Hematopoietic multipotent progenitor cell treated with erythropoietin and hydrocortisone succinate and interleukin-3 and kit ligand, for 15 days (in vitro differentiated cells): Measurements from ENCODE around the gene PHKB.
"Not testable (repeated sequence)": the region's sequence is repeated elsewhere in the genome, so short reads cannot be mapped to it uniquely, and the experiment has no call there.

Experiments used
- DNase-seq: peaks from one replicate; pipeline ENCODE4 v3.0.0-alpha.2; 2015; ENCODE audit warnings: low spot score

The PHKB gene

DNA sequence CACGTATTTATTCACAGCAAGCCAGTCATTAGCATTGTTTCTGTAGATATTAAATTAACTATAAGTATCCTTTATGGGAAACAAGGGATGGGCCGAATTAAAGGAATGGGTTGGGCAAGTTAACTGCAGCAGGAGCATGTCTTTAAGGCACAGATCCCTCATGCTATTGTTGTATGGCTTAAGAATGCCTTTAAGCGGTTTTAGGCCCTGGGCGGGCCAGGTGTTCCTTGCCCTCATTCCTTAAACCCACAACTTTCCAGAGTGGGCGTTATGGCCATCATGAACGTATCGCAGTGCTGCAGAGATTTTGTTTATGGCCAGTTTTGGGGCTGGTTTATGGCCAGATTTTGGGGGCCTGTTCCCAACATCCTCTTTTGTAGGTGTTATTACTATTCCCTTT is 9.1 kb downstream of the PHKB start:
- DNase-seq = no peak

- no peak for DNase-seq
Observed at GRCh38 chr16:47470810-47471209, 9.7 kb downstream of the PHKB start.

DNA sequence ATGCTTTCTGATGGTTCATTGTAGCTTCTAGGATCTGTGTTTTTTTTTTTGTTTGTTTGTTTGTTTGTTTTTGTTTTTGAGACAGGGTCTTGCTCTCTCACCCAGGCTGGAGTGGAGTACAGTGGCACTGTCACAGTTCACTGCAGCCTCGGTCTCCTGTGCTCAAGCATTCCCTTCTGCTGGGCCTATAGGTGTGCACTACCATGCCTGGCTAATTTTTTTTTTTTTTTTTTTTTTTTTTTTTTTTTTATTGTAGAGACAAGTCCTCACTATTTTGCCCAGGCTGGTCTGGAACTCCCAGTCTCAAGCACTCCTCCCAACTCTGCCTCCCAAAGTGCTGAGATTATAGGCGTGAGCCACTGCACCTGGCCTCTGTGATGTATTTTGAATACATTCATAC is 11.9 kb downstream of the PHKB start:
- DNase-seq = not testable (repeated sequence)

DNA sequence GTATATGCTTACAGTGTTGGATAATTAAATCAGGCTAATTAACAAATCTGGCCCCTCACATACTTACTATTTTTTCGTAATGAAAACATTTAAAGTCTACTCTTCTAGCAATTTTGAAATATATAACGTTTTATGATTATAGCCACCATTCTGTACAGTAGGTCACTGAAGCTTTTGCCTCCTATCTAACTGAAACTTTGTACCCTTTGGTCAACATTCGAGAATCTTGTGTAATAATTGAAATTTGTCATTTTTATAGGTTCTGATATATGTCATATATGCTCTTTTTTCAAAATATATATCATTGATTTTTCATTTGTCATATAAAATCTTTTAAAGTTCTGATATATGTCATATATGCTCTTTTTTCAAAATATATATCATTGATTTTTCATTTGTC is 12.7 kb downstream of the PHKB start:
- no peak for DNase-seq

GRCh38 chr16:47475786-47476185 is 14.7 kb downstream of the PHKB start:
- DNase-seq = no peak

DNA sequence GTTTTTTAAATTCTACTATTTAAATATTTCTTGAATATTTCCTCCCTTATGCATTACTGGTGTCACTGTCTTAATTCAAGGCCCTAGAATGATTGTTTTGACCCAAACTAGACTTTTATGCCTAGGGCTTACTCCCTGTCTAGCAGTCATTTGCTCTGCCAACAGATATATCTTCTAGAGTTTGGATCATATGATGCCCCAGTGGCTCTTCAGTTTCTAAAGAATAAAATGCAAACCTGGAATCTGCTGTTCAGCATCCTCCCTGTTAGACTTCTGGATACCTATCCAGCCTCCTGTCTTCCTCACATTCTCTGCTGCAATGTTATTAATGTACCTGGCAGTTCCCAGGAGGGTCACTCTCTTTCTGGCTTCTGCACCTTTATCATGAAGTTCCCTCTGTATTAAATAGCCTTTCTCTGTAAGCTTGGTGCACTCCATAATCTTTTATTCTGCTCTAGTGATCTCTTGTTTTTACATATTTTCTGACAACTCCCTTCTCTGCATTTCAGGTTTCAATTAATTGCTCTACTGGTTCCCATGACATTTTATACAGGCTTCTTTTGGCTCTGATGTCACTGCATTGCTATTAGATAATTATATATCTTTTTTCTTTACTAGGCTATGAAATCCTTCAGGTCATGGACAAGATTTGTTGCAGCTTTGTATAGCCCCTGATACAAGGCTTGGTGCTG is 15.7 kb downstream of the PHKB start:
- DNase-seq = no peak

DNA sequence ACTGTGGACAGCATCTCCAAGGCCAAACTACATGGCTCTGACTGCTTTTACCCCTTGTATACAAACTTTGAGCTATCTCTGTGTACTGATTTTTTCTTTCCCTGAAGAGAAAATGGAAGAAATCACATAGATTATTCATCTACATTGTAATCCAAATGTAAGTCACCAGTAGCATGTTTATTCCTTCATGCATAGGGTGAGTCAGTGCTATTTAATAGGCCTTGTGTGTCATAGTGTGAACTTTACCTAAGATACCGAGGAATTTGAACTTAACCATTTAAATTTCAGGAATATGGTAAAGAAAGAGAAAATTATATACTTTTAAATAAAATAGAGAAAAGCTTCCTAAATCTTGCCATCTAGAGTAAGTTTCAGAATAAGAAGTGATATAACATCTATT is 16.5 kb downstream of the PHKB start:
- no peak for DNase-seq

DNA sequence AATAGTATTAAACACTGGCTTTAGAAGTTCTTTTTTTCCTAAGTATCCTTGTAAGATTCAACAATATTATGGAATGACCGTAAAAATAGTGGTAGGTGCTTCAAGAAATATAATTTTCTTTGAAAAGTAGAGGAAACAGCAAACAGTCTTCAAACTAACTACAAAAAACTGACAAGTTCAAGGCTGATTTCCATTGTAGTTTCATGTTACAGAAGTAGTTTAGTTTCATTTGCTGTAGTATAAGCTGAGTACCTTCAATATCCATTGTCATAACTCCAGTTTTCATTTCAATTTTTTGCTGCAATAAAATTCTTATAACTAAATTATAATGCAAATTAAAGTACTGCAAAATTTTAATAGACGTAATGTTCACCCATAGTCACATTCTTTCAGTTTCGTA is 19.3 kb downstream of the PHKB start:
- no peak for DNase-seq

DNA sequence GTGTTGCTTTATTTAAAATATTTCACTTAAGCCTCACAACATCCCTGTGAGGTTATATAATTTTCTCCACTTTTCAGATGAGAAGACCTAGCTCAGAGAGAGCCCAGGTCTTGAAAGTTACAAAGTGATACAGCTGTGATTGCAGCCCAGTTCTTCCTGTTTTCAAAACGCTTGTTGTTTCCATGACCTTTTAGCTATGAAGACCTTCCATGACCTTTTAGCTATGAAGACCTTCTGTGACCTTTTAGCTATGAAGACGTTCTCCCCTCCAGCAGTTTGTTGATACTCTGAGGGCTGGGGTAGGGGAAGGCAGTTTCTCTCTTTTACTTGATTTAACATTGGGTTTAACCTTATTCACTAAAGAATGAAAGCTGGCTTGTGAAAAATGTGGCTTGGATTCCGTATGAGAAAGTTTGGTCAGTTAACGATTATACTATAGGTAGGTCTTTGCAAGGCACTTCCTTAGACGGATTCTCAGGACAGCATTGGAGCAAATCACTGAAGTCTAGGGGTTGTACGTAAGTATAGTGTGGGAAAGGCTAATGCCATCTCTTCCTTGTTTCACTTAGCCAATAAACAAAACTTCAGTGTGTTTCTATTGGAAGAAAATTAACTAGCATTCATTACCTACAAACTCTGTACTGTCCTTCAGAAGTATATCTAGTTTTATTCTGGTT is 20.7 kb downstream of the PHKB start:
- DNase-seq = no peak

DNA sequence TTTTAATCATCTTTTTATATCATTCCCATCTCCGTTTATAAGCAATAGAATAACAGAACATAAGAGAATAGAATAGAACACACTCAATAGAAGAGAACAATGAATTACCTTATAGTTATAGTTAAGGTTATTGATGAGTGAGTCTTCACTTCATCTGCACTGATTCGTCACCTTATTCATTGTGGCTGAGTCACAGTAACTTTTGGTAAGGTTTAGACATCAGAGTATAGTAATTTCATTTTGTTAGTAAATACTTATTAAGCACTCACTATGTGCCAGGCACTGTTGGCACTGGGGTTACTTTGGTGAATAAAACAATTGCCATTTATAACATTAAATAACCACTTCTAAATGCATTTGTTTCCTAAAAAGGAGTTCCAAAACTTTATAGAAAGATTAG is 22.5 kb downstream of the PHKB start:
- no peak for DNase-seq

- no peak for DNase-seq
Observed at GRCh38 chr16:47486856-47487255, 25.7 kb downstream of the PHKB start.

GRCh38 chr16:47488051-47488450 is 26.9 kb downstream of the PHKB start:
- no peak for DNase-seq

DNA sequence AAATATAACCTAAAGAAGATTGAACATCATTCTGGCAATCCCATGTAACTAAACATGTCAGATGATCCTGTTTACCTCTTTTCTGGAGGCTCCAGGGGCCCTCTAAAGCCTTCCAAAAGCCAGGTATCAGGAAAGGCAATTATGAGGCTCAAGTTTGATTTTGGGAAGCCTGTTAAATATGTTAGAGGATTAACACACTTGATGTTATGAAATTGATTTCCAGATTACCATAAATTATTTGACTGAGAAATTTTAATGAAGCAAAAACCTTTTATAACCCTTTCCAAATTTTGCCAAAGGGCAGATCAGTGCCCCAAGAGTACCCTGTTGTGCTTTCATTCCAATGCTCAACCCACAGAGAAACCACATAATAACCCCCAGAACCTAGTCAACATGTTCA is 29.3 kb downstream of the PHKB start:
- no peak for DNase-seq

DNA sequence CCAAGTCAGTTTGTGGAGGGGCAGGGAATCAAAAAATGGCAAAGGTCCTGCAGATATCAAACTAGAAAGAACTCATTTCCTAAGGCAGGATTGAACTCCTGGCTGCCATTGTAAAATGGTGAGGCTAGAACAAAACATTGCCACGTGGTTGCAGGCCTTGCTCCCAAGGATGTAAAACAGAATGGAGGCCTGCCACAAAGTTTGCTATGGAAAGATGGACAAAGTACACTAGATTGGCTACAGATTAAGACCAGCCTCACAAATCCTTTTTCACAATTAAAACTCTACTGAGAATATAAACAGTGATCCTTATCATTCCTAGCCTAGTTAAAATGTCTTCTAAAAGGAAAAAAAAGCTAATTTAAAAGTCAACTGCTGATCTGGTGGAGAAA is 30.9 kb downstream of the PHKB start:
- no peak for DNase-seq

DNA sequence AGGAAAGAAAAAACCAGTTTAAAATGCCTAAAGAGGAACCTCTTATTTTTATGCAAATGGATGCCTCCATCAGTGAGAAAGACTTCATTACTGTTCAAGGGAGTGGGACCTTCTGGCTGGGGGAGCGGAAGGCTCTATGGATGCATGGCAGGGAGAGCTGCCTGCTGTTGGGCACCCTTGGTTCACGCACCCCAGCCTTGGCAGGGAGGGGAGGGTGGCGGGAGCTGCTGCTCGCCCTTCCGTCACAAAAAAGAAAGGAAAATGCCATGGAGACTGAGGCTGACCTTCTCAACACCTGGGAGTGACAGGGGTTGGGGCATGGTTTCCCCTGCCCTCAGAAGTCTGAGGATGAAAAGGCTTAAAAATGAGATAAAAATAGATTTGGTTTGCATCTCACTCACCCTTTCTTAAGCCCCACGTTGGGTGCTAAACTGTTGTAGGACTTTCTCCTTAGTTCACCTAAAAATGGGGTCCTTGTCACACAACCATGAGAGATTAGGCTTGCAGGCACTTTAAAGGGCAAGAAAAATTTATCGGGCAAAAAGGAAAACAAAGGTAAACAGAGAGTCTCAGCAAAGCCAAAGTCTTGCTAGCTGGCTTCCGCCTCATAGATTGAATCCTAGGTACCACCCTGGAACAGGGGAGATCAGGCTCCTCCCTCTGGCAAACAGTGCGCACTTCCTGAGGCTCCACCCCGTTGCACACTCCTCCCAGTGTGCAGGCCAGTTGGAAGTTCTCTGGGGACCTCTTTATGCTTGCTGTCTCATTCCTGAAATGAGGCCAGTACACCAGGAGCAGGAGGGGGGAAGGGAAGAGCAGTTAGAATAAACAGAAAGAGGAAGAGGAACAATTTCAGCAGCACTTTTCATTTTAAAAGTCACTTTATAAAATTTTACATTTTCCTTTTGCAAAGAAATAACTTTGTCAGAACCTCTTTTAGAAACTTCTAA is 31.6 kb downstream of the PHKB start:
- DNase-seq = peak; percentile 6

- DNase-seq = no peak
Observed at GRCh38 chr16:47493381-47494337, 32.5 kb downstream of the PHKB start.

GRCh38 chr16:47499080-47499699 is 38.1 kb downstream of the PHKB start:
- DNase-seq = no peak

GRCh38 chr16:47499700-47500264 is 38.7 kb downstream of the PHKB start:
- no peak for DNase-seq

DNA sequence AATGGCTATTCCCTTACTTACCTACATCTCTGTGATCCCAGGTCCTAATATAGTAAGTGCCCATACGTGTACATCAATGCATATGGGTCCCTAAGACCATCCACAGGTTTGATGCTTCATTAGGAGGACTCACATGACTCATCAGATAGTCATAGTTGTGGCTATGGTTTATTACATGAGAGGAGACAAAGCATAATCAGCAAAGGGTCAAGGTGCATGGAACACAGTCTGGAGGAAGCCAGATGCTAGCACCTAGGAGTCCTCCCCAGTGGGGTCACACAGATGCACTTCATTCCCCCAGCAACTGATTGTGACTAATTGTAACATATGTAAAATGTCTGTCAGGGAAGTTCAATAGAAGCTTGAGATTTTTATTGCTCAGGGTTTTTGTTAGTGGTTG is 42.8 kb downstream of the PHKB start:
- DNase-seq = no peak

- DNase-seq = no peak
Observed at GRCh38 chr16:47504599-47504998, 43.5 kb downstream of the PHKB start.

DNA sequence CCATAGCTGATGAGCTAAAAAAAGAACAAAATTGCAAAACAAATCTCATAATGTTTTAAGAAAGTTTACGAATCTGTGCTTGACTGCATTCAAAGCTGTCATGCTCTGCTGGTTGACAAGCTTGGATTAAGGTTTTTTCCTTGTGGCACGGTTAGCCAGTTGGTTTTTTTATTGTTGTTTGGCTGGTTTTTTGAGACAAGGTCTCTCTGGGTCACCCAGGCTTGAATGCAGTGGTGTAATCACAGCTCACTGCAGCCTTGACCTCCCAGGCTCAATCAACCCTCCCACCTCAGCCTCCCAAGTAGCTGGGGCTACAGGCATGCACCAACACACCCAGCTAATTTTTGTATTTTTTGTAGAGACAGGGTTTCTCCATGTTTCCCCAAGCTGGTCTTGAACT is 45.7 kb downstream of the PHKB start:
- DNase-seq = no peak
